Neural crest cell (in vitro differentiated cells): ENCODE results near the gene IMPA2. TPM values are rescaled to one million over a fixed set of nuclear protein-coding genes. Genes with fewer than 3 reads are reported as not detected.

ENCODE experiments used
- DNase-seq: peaks from one replicate; pipeline ENCODE4 v3.0.0; 2021; ENCODE audit warnings: low read depth, mixed read lengths, low spot score
- H3K27ac Mint-ChIP-seq: one replicate; pipeline ENCODE4 v1.8.0; 2021; ENCODE audit warnings: mild to moderate bottlenecking, mixed read lengths; ENCODE audit not compliant: unreplicated experiment
- H3K27me3 Mint-ChIP-seq: 2 replicates; pipeline ENCODE4 v1.8.0; 2021; ENCODE audit warnings: low read depth, mild to moderate bottlenecking, mixed read lengths
- H3K36me3 Mint-ChIP-seq: 2 replicates; pipeline ENCODE4 v1.8.0; 2021; ENCODE audit warnings: low read depth, mild to moderate bottlenecking, mixed read lengths
- H3K4me1 Mint-ChIP-seq: 2 replicates; pipeline ENCODE4 v1.8.0; 2021; ENCODE audit warnings: mixed read lengths
- H3K4me3 Mint-ChIP-seq: one replicate; pipeline ENCODE4 v1.8.0; 2021; ENCODE audit warnings: mild to moderate bottlenecking, mixed read lengths
- H3K9me3 Mint-ChIP-seq: 2 replicates; pipeline ENCODE4 v1.8.0; 2021; ENCODE audit warnings: mixed read lengths
- CTCF ChIP-seq: fragments of 200-600 bp; sonication (generic); conservative IDR thresholded peaks from 2 replicates; pipeline ENCODE4 v1.5.0; 2021; ENCODE audit warnings: antibody characterized with exemption, mild to moderate bottlenecking
- total RNA-seq: library from RNA; stranded (reverse); gene quantifications from 2 replicates; pipeline ENCODE4 v1.2.1, GENCODE V29; 2021

IMPA2 gene
- total RNA-seq, 1 donor from 2014 or later, result 51.3 TPM

DNA sequence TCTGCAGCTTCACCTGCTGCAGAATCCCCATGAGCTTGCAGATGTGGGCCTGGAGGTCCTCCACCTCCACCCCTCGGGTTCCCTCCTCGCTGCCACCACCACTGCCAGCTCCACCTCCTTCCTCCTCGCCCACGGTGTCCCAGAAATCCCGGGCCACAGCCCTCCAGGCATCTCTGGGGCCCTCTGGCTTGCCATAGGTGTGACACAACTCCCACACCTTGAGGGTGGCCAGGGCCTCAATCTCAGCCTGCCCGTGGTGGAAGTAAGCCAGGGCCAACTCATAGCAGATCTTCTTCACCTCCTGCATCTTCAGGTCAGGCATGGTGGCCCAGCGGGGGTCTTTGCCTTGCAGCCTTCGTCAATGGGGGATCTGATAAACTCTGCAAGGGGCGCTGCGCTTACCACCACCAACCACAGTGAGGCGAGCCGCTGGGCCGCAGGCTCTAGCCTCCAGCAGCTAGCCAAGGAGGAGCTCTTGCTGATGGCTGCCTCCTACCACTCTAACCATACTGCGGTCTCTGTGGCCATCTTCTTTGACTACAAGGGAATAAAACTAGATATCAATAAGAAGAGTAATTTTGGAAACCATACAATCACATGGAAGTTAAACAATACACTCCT lies 76.2 kb downstream of the IMPA2 start:
- TF ChIP-seq CTCF, result no peak
- H3K27ac Mint-ChIP-seq, result no peak overlapping the region
- no peak for DNase-seq
- no peaks in the 10 kb centered on the region for H3K27me3 Mint-ChIP-seq
- H3K4me1 Mint-ChIP-seq, result no peaks in the 10 kb centered on the region
- H3K4me3 Mint-ChIP-seq, result no peak overlapping the region
- no peaks in the 10 kb centered on the region for H3K36me3 Mint-ChIP-seq
- no peaks in the 10 kb centered on the region for H3K9me3 Mint-ChIP-seq

DNA sequence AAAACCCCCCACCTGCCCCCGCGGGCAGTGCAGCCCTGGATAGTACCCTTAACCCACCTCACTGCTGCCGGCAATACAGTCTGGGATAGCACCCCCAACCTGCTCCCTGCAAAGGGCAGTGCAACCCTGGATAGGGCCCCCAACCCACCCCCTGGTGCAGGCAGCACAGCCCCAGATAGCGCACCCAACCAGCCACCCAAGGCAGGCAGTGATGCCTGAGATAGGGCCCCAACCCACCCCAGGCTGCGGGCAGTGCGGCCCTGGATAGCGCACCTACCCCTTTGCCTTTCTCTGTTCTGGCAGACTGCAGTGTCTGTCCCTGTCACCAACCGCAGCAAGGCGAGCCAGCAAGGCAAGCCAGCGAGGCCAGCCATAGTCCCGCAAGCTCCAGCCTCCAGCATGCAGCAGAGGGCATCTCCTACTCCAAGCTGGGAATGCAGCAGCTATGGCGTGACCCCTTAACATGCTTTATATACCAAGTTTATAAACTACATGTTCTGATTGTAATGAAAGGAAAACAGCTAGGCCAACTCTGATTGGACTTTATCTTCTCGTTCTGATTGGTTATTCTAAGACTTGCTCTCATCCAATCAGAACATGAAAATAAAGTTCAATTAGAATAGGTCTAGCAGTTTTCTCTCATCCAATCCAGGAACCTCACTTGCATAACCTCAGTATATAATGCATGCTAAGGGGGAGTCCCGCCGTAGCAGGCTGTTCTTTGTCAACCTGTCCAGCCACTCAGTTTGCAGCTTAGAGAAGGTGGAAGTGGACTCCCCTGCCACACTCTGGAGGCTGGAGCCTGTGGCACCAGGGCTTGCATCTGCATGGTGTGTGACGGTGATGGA lies 78.3 kb downstream of the IMPA2 start:
- Mint-ChIP-seq H3K27me3 (no peaks in the 10 kb centered on the region), H3K36me3 (no peaks in the 10 kb centered on the region), H3K27ac (no peak overlapping the region), H3K4me3 (no peak overlapping the region), H3K4me1 (no peaks in the 10 kb centered on the region), H3K9me3 (no peaks in the 10 kb centered on the region)
- TF ChIP-seq CTCF, result no peak
- DNase-seq, result no peak

DNA sequence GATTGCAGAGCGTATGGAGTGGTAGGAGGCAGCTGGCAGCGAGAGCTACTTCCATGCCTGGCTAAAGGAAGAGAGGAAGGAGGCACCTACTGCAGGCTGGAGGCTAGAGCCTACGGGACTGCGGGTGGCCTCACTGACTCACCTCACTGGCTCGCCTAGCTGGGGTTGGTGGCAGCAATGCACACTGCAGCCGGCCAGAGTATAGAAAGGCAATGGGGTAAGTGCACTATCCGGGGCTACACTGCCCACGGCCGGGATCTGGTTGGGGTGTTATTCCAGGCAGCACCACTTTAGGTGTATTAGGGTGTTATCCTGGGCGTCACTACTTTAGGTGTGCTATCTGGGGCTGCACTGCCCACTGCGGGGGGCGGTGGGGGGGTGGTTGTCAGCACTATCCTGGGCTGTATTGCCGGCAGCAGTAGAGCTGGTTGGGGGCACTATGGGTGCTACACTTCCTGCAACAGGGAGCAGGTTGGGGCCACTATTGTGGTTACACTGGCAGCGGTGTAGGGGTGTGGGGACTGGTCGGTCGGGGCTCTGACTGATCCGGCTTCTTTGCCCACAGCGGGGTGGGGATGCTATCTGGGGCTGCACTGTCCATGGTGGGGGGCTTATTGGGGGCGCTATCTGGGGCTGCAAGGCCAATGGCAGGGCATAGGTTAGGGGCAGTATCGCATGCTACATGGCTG lies 79.0 kb downstream of the IMPA2 start:
- H3K36me3 Mint-ChIP-seq, result no peaks in the 10 kb centered on the region
- H3K4me3 Mint-ChIP-seq, result no peak overlapping the region
- TF ChIP-seq CTCF, result no peak
- no peak for DNase-seq
- H3K27me3 Mint-ChIP-seq, result no peaks in the 10 kb centered on the region
- no peak overlapping the region for H3K27ac Mint-ChIP-seq
- H3K4me1 Mint-ChIP-seq, result no peaks in the 10 kb centered on the region
- H3K9me3 Mint-ChIP-seq, result no peaks in the 10 kb centered on the region

DNA sequence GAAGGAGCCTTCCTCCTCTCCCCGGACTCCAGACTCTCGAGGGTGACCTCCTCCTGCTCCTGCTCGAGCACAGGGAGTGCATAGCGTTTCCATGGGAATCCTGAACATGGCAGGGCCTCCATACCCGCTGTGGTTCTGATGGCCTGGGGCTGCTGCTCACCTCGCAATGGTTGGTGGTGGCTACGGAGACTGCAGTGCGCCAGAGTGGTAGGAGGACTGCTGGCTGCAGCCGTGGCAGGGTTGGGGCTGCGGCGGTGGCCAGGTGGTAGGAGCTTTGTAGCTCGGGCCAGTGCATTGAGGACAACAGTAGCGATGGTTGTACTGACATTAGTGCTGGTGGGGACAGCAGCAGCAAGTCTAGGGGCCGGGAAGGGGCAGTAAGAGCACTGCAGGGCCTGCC lies 80.4 kb downstream of the IMPA2 start:
- Mint-ChIP-seq H3K4me3 (no peak overlapping the region), H3K27ac (no peak overlapping the region), H3K4me1 (no peaks in the 10 kb centered on the region), H3K27me3 (no peaks in the 10 kb centered on the region), H3K9me3 (no peaks in the 10 kb centered on the region), H3K36me3 (no peaks in the 10 kb centered on the region)
- DNase-seq, result no peak
- TF ChIP-seq CTCF, result no peak

DNA sequence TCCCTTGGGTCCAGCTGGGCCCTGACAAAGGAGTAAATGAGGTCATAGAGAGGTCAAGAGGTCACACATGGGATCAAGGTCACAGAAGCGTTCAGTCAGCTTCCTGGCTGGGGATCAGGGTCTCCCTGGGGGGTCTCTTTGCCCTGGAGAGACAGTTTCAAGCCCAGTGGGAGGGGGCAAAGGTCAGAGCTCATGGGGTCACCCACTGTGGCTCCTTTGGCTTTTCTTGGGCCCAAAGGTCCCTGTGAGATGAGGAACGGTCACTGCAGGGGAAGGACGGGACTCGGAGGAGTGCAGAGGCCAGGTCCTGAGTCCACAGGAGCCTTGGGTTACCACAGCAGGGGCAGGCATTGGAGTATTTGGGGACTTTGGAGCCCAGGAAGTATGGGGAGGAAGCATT lies 81.7 kb downstream of the IMPA2 start:
- H3K4me1 Mint-ChIP-seq, result no peaks in the 10 kb centered on the region
- H3K36me3 Mint-ChIP-seq, result no peaks in the 10 kb centered on the region
- DNase-seq, result no peak
- no peak overlapping the region for H3K4me3 Mint-ChIP-seq
- H3K27ac Mint-ChIP-seq, result no peak overlapping the region
- no peaks in the 10 kb centered on the region for H3K27me3 Mint-ChIP-seq
- no peak for TF ChIP-seq CTCF
- H3K9me3 Mint-ChIP-seq, result no peaks in the 10 kb centered on the region
